HEK293 (cell line): ENCODE measurements around the gene COL7A1.

Source experiments
- WT1 ChIP-seq: fragments of 450-650 bp; formaldehyde crosslinking; IDR thresholded peaks from 2 replicates; pipeline ENCODE4 v1.5.1; 2016; ENCODE audit warnings: missing biosample characterization, missing genetic modification characterization
- ZNF600 ChIP-seq: fragments of 450-650 bp; formaldehyde crosslinking; IDR thresholded peaks from 2 replicates; pipeline ENCODE4 v1.5.1; 2016; ENCODE audit warnings: missing biosample characterization, missing genetic modification characterization

DNA sequence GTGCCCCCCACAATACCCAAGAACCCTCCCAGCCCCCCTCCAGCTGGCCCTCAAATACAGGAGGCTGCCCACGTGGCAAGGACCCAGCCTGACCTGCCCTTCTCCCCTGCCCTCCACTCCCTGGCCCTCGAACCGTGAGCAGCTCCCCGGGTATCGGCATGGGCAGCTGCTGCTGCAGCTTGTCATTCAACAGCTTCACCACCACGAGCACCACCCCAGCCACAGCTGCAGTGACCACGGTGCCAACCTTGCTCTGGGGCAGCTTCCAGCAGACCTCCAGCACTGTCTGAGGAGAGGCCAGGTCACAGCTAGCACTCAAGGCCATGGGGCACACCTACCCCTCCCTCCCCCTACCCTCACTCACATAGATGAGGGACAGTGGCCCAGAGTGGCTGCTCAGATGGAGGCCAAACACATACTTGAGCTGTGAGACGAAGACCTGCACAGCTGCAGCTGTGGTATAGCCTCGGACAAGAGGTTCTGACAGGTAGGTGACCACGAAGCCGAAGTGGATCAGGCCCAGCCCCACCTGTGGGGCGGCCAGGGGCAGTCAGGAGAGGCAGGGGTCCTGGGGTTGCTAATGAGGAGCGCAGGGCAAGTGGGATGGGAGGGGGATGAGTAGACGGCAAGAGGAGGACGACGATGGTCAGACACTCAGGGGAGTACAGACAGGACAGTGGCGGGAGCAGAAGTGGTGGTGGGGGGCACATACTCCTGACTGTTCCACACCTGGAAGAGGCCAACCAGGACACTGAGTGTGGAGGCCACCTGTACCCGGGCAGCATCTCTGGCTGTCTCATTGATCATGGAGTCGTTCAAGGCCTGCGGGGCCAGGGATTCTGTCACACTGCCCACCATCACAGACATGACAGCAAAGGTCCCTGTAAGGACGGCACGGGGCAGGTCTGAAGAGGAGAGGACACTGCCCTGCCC lies 36.7 kb upstream of the COL7A1 start:
- no peak for TF ChIP-seq WT1 (tag by site-specific recombination)
- TF ChIP-seq ZNF600, result no peak
